ENCODE results near the gene ID4. TPM values are rescaled to one million over a fixed set of nuclear protein-coding genes. Genes with fewer than 3 reads are reported as not detected.

ID4 gene
- total and polyA plus RNA-seq, 2 donors (not counting 1 experiment from before 2014, with no cell fraction given), result not detected

DNA sequence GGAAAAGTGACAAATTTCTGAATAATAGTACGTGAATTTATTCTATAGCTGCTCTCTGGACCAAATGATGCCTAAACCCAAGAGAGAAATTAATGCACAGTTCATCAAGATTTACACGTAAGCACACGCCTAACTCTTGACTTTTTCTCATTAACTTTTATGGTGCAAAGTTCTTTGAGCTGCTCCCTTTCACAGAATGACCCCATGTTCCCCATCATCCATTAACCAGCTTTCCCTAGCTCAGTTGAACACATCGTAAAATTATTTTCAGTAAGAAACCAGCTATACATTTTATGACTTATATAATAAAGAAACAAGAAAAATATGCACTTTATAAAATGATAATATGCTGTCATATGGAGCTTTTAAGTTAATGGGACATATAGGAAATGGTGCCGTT lies 54.3 kb downstream of the ID4 start:
- no peaks in the 10 kb centered on the region for H3K9me3 Mint-ChIP-seq (ENCODE audit: insufficient read depth)
- ChIA-PET CTCF (no interaction called here), POLR2A (no interaction called here)
- DNase-seq, result no peak
- intact Hi-C loops (cut with micrococcal nuclease), result no loop called here
- no peak for TF ChIP-seq EZH2 (IDR thresholded peaks at IDR 0.05; ENCODE audit: borderline replicate concordance, insufficient read depth, low read depth, low read length, poor library complexity, severe bottlenecking)
- TF ChIP-seq, protein P1, sequence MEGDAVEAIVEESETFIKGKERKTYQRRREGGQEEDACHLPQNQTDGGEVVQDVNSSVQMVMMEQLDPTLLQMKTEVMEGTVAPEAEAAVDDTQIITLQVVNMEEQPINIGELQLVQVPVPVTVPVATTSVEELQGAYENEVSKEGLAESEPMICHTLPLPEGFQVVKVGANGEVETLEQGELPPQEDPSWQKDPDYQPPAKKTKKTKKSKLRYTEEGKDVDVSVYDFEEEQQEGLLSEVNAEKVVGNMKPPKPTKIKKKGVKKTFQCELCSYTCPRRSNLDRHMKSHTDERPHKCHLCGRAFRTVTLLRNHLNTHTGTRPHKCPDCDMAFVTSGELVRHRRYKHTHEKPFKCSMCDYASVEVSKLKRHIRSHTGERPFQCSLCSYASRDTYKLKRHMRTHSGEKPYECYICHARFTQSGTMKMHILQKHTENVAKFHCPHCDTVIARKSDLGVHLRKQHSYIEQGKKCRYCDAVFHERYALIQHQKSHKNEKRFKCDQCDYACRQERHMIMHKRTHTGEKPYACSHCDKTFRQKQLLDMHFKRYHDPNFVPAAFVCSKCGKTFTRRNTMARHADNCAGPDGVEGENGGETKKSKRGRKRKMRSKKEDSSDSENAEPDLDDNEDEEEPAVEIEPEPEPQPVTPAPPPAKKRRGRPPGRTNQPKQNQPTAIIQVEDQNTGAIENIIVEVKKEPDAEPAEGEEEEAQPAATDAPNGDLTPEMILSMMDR (IDR thresholded peaks at IDR 0.05), result no peak
- no peak for ATAC-seq (ENCODE audit: low read depth)
- no peak overlapping the region for H3K27ac ChIP-seq (ENCODE audit: low read length in 2 of 2)
- H3K4me3 ChIP-seq (ENCODE audit: control extremely low read depth in 1 of 5, extremely low read depth in 1 of 5, insufficient read depth in 1 of 5, low read depth in 2 of 5, low read length in 4 of 5), result no peak overlapping the region
- no peak overlapping the region for H3K27ac Mint-ChIP-seq
- H3K4me1 Mint-ChIP-seq, result no peaks in the 10 kb centered on the region
- no peak overlapping the region for H3K4me3 Mint-ChIP-seq
- no peaks in the 10 kb centered on the region for H3K36me3 ChIP-seq (replicated peaks in 1 of 2; ENCODE audit: control extremely low read depth in 1 of 2, control insufficient read depth in 1 of 2, extremely low read depth in 1 of 2, insufficient read depth in 2 of 2, low read length in 1 of 2)
- no peak overlapping the region for H3K4me2 ChIP-seq (replicated peaks; ENCODE audit: low read depth, low read length, poor library complexity, severe bottlenecking)
- H4K20me1 ChIP-seq (ENCODE audit: control insufficient read depth, insufficient read depth, low read length, poor library complexity, severe bottlenecking), result no peaks in the 10 kb centered on the region
- H3K27me3 ChIP-seq (replicated peaks in 1 of 4; ENCODE audit: control extremely low read depth in 1 of 4, control insufficient read depth in 3 of 4, insufficient read depth in 4 of 4, low read length in 3 of 4), result no peaks in the 10 kb centered on the region
- 90% methylated on average over 2 of the region's 5 CpGs for WGBS (ENCODE audit: insufficient coverage)
- H3K9ac ChIP-seq (ENCODE audit: low read length), result no peak overlapping the region
- no peak overlapping the region for H2AFZ ChIP-seq (ENCODE audit: insufficient read depth, low read depth, low read length, poor library complexity, severe bottlenecking)
- H3K4me1 ChIP-seq (ENCODE audit: control insufficient read depth in 2 of 2, insufficient read depth in 2 of 2, low read length in 2 of 2), result no peaks in the 10 kb centered on the region
- H3K9me3 ChIP-seq (ENCODE audit: control extremely low read depth in 1 of 3, control insufficient read depth in 2 of 3, insufficient read depth in 1 of 3, low read length in 2 of 3), result peaks cover 0 to 4% (median 0%) of the 10 kb centered on the region in 3 donors
- H3K79me2 ChIP-seq (ENCODE audit: control insufficient read depth, insufficient read depth, low read length), result no peaks in the 10 kb centered on the region
- no peaks in the 10 kb centered on the region for H3K27me3 Mint-ChIP-seq

All from B cell (primary cell).